K562 (cell line): Measurements from ENCODE around the gene ACP5. TPM values are rescaled to one million over a fixed set of nuclear protein-coding genes. Genes with fewer than 3 reads are reported as not detected.

Source experiments
- ATAC-seq: fragments of 200-7000 bp; cut with Tn5 transposase; 3 replicates; pipeline ENCODE4 v1.9.1; 2020; ENCODE audit warnings: moderate library complexity
- BruUV-seq: library from RNA; stranded (reverse); fragments of 400-500 nt; replicated peaks from 2 replicates; lab custom pipeline; 2021; lab: Mats Ljungman, UMichigan
- CTCF ChIA-PET: fragments of 300-600 bp; formaldehyde crosslinking; extraction: SDS; loops from one replicate; lab custom pipeline; 2021; ENCODE audit warnings: low intra/inter-chr PET ratio; lab: Yijun Ruan, JAX
- POLR2A ChIA-PET: fragments of 300-600, 350-650 bp; sonication (Branson Sonifier 250); formaldehyde crosslinking; extraction: SDS; loops from one replicate; lab custom pipeline; 2021; ENCODE audit warnings: antibody characterized with exemption, inconsistent platforms; lab: Yijun Ruan, JAX
- DNase-seq, 4 experiments: peaks; one replicate each; pipeline versions ENCODE4 v3.0.0 to v3.0.0-alpha.2; 2011 to 2018; ENCODE audit warnings: low spot score in 3 of 4, mixed read lengths in 3 of 4; ENCODE audit errors: extremely low read depth in 1 of 4
- FAIRE-seq: peaks from 2 replicates; lab custom pipeline; 2011; peaks lifted over from hg19 to GRCh38; lab: Jason Lieb, UNC
- H2AFZ ChIP-seq: 2 replicates; pipeline ENCODE4 v1.6.0; 2011; ENCODE audit warnings: low read depth, low read length, control low read depth, inconsistent platforms
- H3K27ac ChIP-seq: fragments of 200-600 bp; 3 replicates; pipeline ENCODE4 v1.8.0; 2011; ENCODE audit warnings: low read depth, mild to moderate bottlenecking, control low read depth, inconsistent platforms, low read length, moderate library complexity, mixed read lengths; ENCODE audit errors: extremely low read depth
- H3K27me3 ChIP-seq, 2 experiments: fragments of 300-600 bp in 1 of 2; 2 replicates in 1 of 2; 3 replicates in 1 of 2; pipeline versions ENCODE4 v1.6.0 to v1.8.0; 2011; ENCODE audit warnings: inconsistent platforms in 2 of 2, low read length in 2 of 2, mild to moderate bottlenecking in 1 of 2, mixed read lengths in 1 of 2, moderate library complexity in 1 of 2; ENCODE audit not compliant: control insufficient read depth in 2 of 2, insufficient read depth in 2 of 2
- H3K36me3 ChIP-seq: fragments of 300-600 bp; 3 replicates; pipeline ENCODE4 v1.8.0; 2011; ENCODE audit warnings: mild to moderate bottlenecking, low read length, inconsistent platforms; ENCODE audit not compliant: control insufficient read depth, insufficient read depth
- H3K4me1 ChIP-seq, 2 experiments: fragments of 200-600 bp in 1 of 2; replicated peaks in 1 of 2; 2 replicates in 1 of 2; 3 replicates in 1 of 2; pipeline versions ENCODE4 v1.5.1 to v1.8.0; 2011; ENCODE audit warnings: inconsistent platforms in 2 of 2, low read length in 2 of 2, mild to moderate bottlenecking in 1 of 2, mixed read lengths in 1 of 2, moderate library complexity in 1 of 2; ENCODE audit not compliant: control insufficient read depth in 2 of 2, insufficient read depth in 2 of 2
- H3K4me2 ChIP-seq: 2 replicates; pipeline ENCODE4 v1.6.1; 2011; ENCODE audit warnings: low read length, control low read depth, inconsistent platforms, mixed read lengths; ENCODE audit not compliant: insufficient read depth
- H3K4me3 ChIP-seq: fragments of 200-600 bp; sonication (generic), shearing (Covaris generic); 2 replicates; pipeline ENCODE4 v1.5.1; 2016; ENCODE audit warnings: control low read depth, inconsistent platforms
- H3K79me2 ChIP-seq: fragments of 200-600 bp; 3 replicates; pipeline ENCODE4 v1.8.0; 2011; ENCODE audit warnings: low read length, inconsistent platforms; ENCODE audit not compliant: control insufficient read depth, insufficient read depth
- H3K9ac ChIP-seq, 2 experiments: 2 replicates each; pipeline versions ENCODE4 v1.6.0 to v1.6.1; 2011; ENCODE audit warnings: low read depth in 2 of 2, low read length in 2 of 2, control low read depth in 1 of 2, inconsistent platforms in 1 of 2, mild to moderate bottlenecking in 1 of 2, mixed read lengths in 1 of 2; ENCODE audit not compliant: insufficient read depth in 1 of 2
- H3K9me1 ChIP-seq: one replicate; pipeline ENCODE4 v1.6.0; 2011; ENCODE audit warnings: inconsistent platforms, mild to moderate bottlenecking, low read length, moderate library complexity; ENCODE audit not compliant: control insufficient read depth, insufficient read depth
- H3K9me3 ChIP-seq: replicated peaks from 2 replicates; pipeline ENCODE4 v1.5.1; 2011; ENCODE audit warnings: low read depth, low read length, inconsistent platforms; ENCODE audit not compliant: control insufficient read depth, insufficient read depth
- H4K20me1 ChIP-seq: replicated peaks from 2 replicates; pipeline ENCODE4 v1.6.1; 2011; ENCODE audit warnings: low read length, inconsistent platforms, mixed read lengths; ENCODE audit not compliant: control insufficient read depth, insufficient read depth
- ARID1B ChIP-seq: fragments of 450-650 bp; IDR thresholded peaks from 2 replicates; pipeline ENCODE4 v1.6.1; 2016; ENCODE audit warnings: antibody characterized with exemption, mild to moderate bottlenecking, inconsistent platforms
- BMI1 ChIP-seq: fragments of 150-350 bp; IDR thresholded peaks from 2 replicates; pipeline ENCODE4 v1.6.1; 2014; ENCODE audit warnings: low read length
- BRD9 ChIP-seq: fragments of 450-650 bp; IDR thresholded peaks from 2 replicates; pipeline ENCODE4 v1.6.1; 2018; ENCODE audit warnings: low read depth; ENCODE audit not compliant: partially characterized antibody
- CBFA2T3 ChIP-seq: fragments of 450-650 bp; IDR thresholded peaks from 2 replicates; pipeline ENCODE4 v1.6.1; 2017
- CHD4 ChIP-seq: fragments of 200-600 bp; sonication (generic); IDR thresholded peaks from 3 replicates; pipeline ENCODE4 v1.6.1; 2012; ENCODE audit warnings: low read depth, mild to moderate bottlenecking, mixed read lengths, low read length, inconsistent platforms; ENCODE audit not compliant: insufficient read depth, insufficient replicate concordance, poor library complexity, severe bottlenecking
- CXXC5 ChIP-seq: fragments of 250-450 bp; sonication (Bioruptor Pico); IDR thresholded peaks from 2 replicates; pipeline ENCODE4 v1.8.0; 2022; ENCODE audit warnings: inconsistent platforms, mild to moderate bottlenecking, moderate library complexity
- DMBX1 ChIP-seq: fragments of 250-450 bp; sonication (Bioruptor Pico); IDR thresholded peaks from 2 replicates; pipeline ENCODE4 v1.8.0; 2022; ENCODE audit warnings: inconsistent platforms, mild to moderate bottlenecking, moderate library complexity, borderline replicate concordance
- ETV1 ChIP-seq: fragments of 450-650 bp; conservative IDR thresholded peaks from 2 replicates; pipeline ENCODE4 v1.6.1; 2016; ENCODE audit warnings: missing genetic modification characterization, control low read depth, low read depth, missing compliant biosample characterization
- HNRNPH1 ChIP-seq: fragments of 200-400 bp; formaldehyde crosslinking; optimal IDR thresholded peaks from 2 replicates; pipeline ENCODE3; 2017; ENCODE audit warnings: low read depth, mild to moderate bottlenecking, low read length, moderate library complexity
- KAT8 ChIP-seq: fragments of 450-650 bp; IDR thresholded peaks from 2 replicates; pipeline ENCODE4 v1.6.1; 2016; ENCODE audit warnings: low read depth, mild to moderate bottlenecking
- NR4A1 ChIP-seq, 2 experiments: fragments of 250-450 bp in 1 of 2; fragments of 450-650 bp in 1 of 2; sonication (Bioruptor Pico) in 1 of 2; IDR thresholded peaks; 2 replicates each; pipeline versions ENCODE4 v1.4.0 to v1.6.1; 2016 to 2020; ENCODE audit warnings: mild to moderate bottlenecking in 2 of 2, missing compliant biosample characterization in 1 of 2, missing genetic modification characterization in 1 of 2, moderate library complexity in 1 of 2
- POLR2A ChIP-seq: fragments of 450-650 bp; conservative IDR thresholded peaks from 2 replicates; pipeline ENCODE4 v1.6.1; 2016
- SLC30A9 ChIP-seq: fragments of 250-450 bp; sonication (Bioruptor Pico); IDR thresholded peaks from 2 replicates; pipeline ENCODE4 v1.8.0; 2022; ENCODE audit warnings: mild to moderate bottlenecking, moderate library complexity
- ZFX ChIP-seq: sonication (generic); formaldehyde crosslinking; IDR thresholded peaks from 2 replicates; pipeline ENCODE4 v1.8.0; 2022; ENCODE audit warnings: mild to moderate bottlenecking, missing genetic modification reagents, moderate library complexity
- ZNF175 ChIP-seq: fragments of 200-800 bp; sonication (Bioruptor generic); IDR thresholded peaks from 2 replicates; pipeline ENCODE4 v1.6.1; 2016; ENCODE audit warnings: low read depth, mild to moderate bottlenecking, missing genetic modification characterization, missing compliant biosample characterization
- ZNF347 ChIP-seq: fragments of 450-650 bp; formaldehyde crosslinking; IDR thresholded peaks from 2 replicates; pipeline ENCODE4 v1.4.0; 2020; ENCODE audit warnings: low read depth, mild to moderate bottlenecking, moderate library complexity
- WGBS: fragments of 100-300 bp; shearing (Covaris generic); methylation state at CpG from one replicate; pipeline ENCODE4 v1.1.6; 2016; ENCODE audit warnings: low coverage, mixed read lengths; ENCODE audit not compliant: insufficient coverage; ENCODE audit errors: missing lambda C conversion rate; 5-methylcytosine and 5-hydroxymethylcytosine counted together
- in situ Hi-C: fragments of 300-500 bp; cut with MboI; formaldehyde crosslinking; loops from 4 replicates; pipeline ENCODE4 v1.15.0; 2018; ENCODE audit warnings: inconsistent platforms, mixed read lengths
- intact Hi-C: fragments of 100-400 bp; cut with micrococcal nuclease; formaldehyde crosslinking; loops from 2 replicates; pipeline ENCODE4 v1.14.2; 2022
- polyA plus RNA-seq, 8 experiments: library from polyadenylated mRNA; depleted of rRNA in 4 of 8; stranded (reverse) in 5 of 8; unstranded in 3 of 8; fragments of >200 nt; fragmentation: Nextera tagmentation in 2 of 8; fragmentation: Illumina TruSeq in 1 of 8; extraction: Ambion mirVana in 2 of 8; extraction: Trizol in 1 of 8; gene quantifications; 2 replicates each; pipeline versions ENCODE4 v1.2.1 to v1.2.3, GENCODE V29; 2011 to 2014; ENCODE audit warnings: inconsistent platforms in 1 of 8, missing spikeins in 1 of 8
- total RNA-seq, 7 experiments: library from RNA; depleted of rRNA in 6 of 7; stranded (reverse); fragments of >200 nt in 6 of 7; fragmentation: Illumina TruSeq in 2 of 7; extraction: Trizol in 2 of 7; gene quantifications; 2 replicates each; pipeline versions ENCODE4 v1.2.1 to v1.2.3, GENCODE V29; 2011 to 2021; ENCODE audit warnings: low replicate concordance in 1 of 7
- TF ChIP-seq, protein P1 (sequence below): fragments of 450-650 bp; conservative IDR thresholded peaks from 2 replicates; pipeline ENCODE4 v1.6.1; 2016; ENCODE audit warnings: missing genetic modification characterization, low read depth, mild to moderate bottlenecking, missing compliant biosample characterization, moderate library complexity
- TF ChIP-seq, protein P2 (sequence below): fragments of 450-650 bp; IDR thresholded peaks from 2 replicates; pipeline ENCODE4 v1.6.1; 2017; ENCODE audit warnings: antibody characterized with exemption, mild to moderate bottlenecking

Gene ACP5
- total and polyA plus RNA-seq, 9 of the 15 experiments (the other 6 are each of a cell fraction or from before 2014, with no cell fraction given): 0.06 to 1.1 (median 0.31) TPM; not detected in 1

DNA sequence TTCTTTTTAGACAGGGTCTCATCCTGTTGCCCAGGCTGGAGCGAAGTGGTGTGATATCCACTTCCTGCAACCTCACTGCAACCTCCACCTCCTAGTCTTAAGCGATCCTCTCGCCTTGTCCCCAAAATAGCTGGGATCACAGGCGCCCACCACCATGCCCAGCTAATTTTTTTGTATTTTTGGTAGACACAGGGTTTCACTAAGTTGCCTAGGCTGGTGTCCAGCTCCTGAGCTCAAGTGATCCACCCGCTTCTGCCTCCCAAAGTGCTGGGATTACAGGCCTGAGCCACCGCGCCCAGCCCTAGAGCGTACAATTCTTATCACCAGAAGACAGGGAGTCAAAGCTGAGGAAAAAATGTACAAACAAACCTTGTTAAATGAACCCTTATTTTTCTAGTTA is 13.9 kb downstream of the ACP5 start:
- peak overlapping the region; percentile 86 for H3K27ac ChIP-seq
- no TSS peak for BruUV-seq
- no peak overlapping the region for H3K4me3 ChIP-seq
- H3K36me3 ChIP-seq: peaks cover 2% of the 10 kb centered on the region; the same call in 1 of the 3 replicates
- no peaks in the 10 kb centered on the region for H3K9me1 ChIP-seq
- H4K20me1 ChIP-seq: 0 out of 2 replicates have a peak, but pooled peaks cover 4% of the 10 kb centered on the region
- in situ Hi-C loops (no loop called here), intact Hi-C loops (loop anchor here (5.0 kb wide), 1 partner anchor 134 kb away; no protein-coding TSS in a partner anchor)
- WGBS: 6% methylated on average over 8 of the region's 8 CpGs
- ChIA-PET CTCF (no interaction called here), POLR2A (interaction anchor here (0.6 to 1.4 kb wide), 11 partner anchors 10 to 628 kb away, joined by 3 to 6 read pairs (median 4); no protein-coding TSS in a partner anchor)
- peaks cover 52 to 62% of the 10 kb centered on the region in 2 experiments for H3K4me1 ChIP-seq
- peak overlapping the region; percentile 68 to 76; a peak in 3 of 4 replicates for H3K9ac ChIP-seq
- H3K79me2 ChIP-seq: peaks cover 26% of the 10 kb centered on the region
- FAIRE-seq (peak; percentile 82), ATAC-seq (peak; percentile 13), DNase-seq (peak in 1 of 4 experiments; percentile 85)
- H3K9me3 ChIP-seq: no peaks in the 10 kb centered on the region
- peak overlapping the region; percentile 67 for H3K4me2 ChIP-seq
- H3K27me3 ChIP-seq: no peaks in the 10 kb centered on the region
- peak overlapping the region; percentile 76 for H2AFZ ChIP-seq
- TF ChIP-seq ARID1B: peak; percentile 80
- TF ChIP-seq BRD9: peak; percentile 65
- no peak for TF ChIP-seq ETV1
- TF ChIP-seq DMBX1 (CRISPR knock-in tag): peak; percentile 77; the same call in 1 of the 2 replicates
- TF ChIP-seq CHD4: no peak
- no peak for TF ChIP-seq HNRNPH1
- TF ChIP-seq SLC30A9 (CRISPR knock-in tag): no peak
- TF ChIP-seq POLR2A: peak; percentile 50; the same call in 1 of the 2 replicates
- TF ChIP-seq ZFX (CRISPR knock-in tag): peak; percentile 60
- no peak for TF ChIP-seq NR4A1 (CRISPR knock-in tag; IDR thresholded peaks at IDR 0.05)
- peak; percentile 84 for TF ChIP-seq NR4A1 (tag; IDR thresholded peaks at IDR 0.05)
- peak; percentile 60 for TF ChIP-seq CBFA2T3
- no peak for TF ChIP-seq KAT8
- TF ChIP-seq, protein P1, sequence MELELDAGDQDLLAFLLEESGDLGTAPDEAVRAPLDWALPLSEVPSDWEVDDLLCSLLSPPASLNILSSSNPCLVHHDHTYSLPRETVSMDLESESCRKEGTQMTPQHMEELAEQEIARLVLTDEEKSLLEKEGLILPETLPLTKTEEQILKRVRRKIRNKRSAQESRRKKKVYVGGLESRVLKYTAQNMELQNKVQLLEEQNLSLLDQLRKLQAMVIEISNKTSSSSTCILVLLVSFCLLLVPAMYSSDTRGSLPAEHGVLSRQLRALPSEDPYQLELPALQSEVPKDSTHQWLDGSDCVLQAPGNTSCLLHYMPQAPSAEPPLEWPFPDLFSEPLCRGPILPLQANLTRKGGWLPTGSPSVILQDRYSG (tag): 0 out of 2 replicates have a peak, but pooled peaks have one; percentile 35
- TF ChIP-seq BMI1: no peak
- TF ChIP-seq ZNF347: no peak
- peak; percentile 57; the same call in 1 of the 2 replicates for TF ChIP-seq CXXC5 (CRISPR knock-in tag)
- TF ChIP-seq ZNF175 (CRISPR knock-in tag): 0 out of 2 replicates have a peak, but pooled peaks have one; percentile 4
- TF ChIP-seq, protein P2, sequence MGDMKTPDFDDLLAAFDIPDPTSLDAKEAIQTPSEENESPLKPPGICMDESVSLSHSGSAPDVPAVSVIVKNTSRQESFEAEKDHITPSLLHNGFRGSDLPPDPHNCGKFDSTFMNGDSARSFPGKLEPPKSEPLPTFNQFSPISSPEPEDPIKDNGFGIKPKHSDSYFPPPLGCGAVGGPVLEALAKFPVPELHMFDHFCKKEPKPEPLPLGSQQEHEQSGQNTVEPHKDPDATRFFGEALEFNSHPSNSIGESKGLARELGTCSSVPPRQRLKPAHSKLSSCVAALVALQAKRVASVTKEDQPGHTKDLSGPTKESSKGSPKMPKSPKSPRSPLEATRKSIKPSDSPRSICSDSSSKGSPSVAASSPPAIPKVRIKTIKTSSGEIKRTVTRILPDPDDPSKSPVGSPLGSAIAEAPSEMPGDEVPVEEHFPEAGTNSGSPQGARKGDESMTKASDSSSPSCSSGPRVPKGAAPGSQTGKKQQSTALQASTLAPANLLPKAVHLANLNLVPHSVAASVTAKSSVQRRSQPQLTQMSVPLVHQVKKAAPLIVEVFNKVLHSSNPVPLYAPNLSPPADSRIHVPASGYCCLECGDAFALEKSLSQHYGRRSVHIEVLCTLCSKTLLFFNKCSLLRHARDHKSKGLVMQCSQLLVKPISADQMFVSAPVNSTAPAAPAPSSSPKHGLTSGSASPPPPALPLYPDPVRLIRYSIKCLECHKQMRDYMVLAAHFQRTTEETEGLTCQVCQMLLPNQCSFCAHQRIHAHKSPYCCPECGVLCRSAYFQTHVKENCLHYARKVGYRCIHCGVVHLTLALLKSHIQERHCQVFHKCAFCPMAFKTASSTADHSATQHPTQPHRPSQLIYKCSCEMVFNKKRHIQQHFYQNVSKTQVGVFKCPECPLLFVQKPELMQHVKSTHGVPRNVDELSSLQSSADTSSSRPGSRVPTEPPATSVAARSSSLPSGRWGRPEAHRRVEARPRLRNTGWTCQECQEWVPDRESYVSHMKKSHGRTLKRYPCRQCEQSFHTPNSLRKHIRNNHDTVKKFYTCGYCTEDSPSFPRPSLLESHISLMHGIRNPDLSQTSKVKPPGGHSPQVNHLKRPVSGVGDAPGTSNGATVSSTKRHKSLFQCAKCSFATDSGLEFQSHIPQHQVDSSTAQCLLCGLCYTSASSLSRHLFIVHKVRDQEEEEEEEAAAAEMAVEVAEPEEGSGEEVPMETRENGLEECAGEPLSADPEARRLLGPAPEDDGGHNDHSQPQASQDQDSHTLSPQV: 0 out of 2 replicates have a peak, but pooled peaks have one; percentile 77
